WTC11 (cell line): ENCODE results near the gene PRLR. TPM values are rescaled to one million over a fixed set of nuclear protein-coding genes. Genes with fewer than 3 reads are reported as not detected.

Experiments
- ATAC-seq: fragments of 200-7000 bp; cut with Tn5 transposase; 2 replicates; pipeline ENCODE4 v1.10.0; 2021; ENCODE audit warnings: mild to moderate bottlenecking, moderate library complexity
- CTCF ChIA-PET: fragments of 300-600 bp; sonication (Branson Sonifier 250); formaldehyde crosslinking; loops from one replicate; lab custom pipeline; 2021; ENCODE audit warnings: antibody characterized with exemption; lab: Charles Lee
- POLR2A ChIA-PET: fragments of 350-600 bp; sonication (Branson Sonifier 250); formaldehyde crosslinking; loops from one replicate; lab custom pipeline; 2021; ENCODE audit warnings: antibody characterized with exemption; lab: Charles Lee
- DNase-seq: peaks from one replicate; pipeline ENCODE4 v3.0.0; 2021; ENCODE audit warnings: low spot score
- H3K27ac Mint-ChIP-seq: 2 replicates; pipeline ENCODE4 v1.8.0; 2021; ENCODE audit warnings: mixed read lengths
- H3K27me3 Mint-ChIP-seq: 2 replicates; pipeline ENCODE4 v1.8.0; 2021; ENCODE audit warnings: low read depth, mild to moderate bottlenecking, moderate library complexity, mixed read lengths
- H3K36me3 Mint-ChIP-seq: 2 replicates; pipeline ENCODE4 v1.8.0; 2021; ENCODE audit warnings: mixed read lengths
- H3K4me1 Mint-ChIP-seq: 2 replicates; pipeline ENCODE4 v1.8.0; 2022; ENCODE audit warnings: mixed read lengths
- H3K4me3 Mint-ChIP-seq: 2 replicates; pipeline ENCODE4 v1.8.0; 2021; ENCODE audit warnings: mild to moderate bottlenecking, moderate library complexity, mixed read lengths
- H3K9me3 Mint-ChIP-seq: 2 replicates; pipeline ENCODE4 v1.8.0; 2021; ENCODE audit warnings: mixed read lengths
- AFF4 ChIP-seq: sonication (generic); formaldehyde crosslinking; IDR thresholded peaks from 2 replicates; pipeline ENCODE4 v1.8.1; 2023; ENCODE audit warnings: mild to moderate bottlenecking, missing genetic modification reagents, borderline replicate concordance
- ATF1 ChIP-seq: sonication (generic); formaldehyde crosslinking; IDR thresholded peaks from 2 replicates; pipeline ENCODE4 v1.8.1; 2023; ENCODE audit warnings: mild to moderate bottlenecking, moderate library complexity, missing genetic modification reagents
- ATF3 ChIP-seq: sonication (generic); formaldehyde crosslinking; conservative IDR thresholded peaks from 2 replicates; pipeline ENCODE4 v1.8.1; 2022; ENCODE audit warnings: mild to moderate bottlenecking, missing genetic modification reagents
- CREB1 ChIP-seq: sonication (generic); formaldehyde crosslinking; IDR thresholded peaks from 2 replicates; pipeline ENCODE4 v1.8.0; 2023; ENCODE audit warnings: mild to moderate bottlenecking, missing genetic modification reagents
- CTCF ChIP-seq: fragments of 200-600 bp; IDR thresholded peaks from 2 replicates; pipeline ENCODE4 v1.8.0; 2022; ENCODE audit warnings: antibody characterized with exemption
- ERG ChIP-seq: fragments of 250-450 bp; sonication (Bioruptor Pico); IDR thresholded peaks from 2 replicates; pipeline ENCODE4 v1.8.0; 2021; ENCODE audit warnings: mild to moderate bottlenecking
- ESRRA ChIP-seq: sonication (generic); formaldehyde crosslinking; IDR thresholded peaks from 2 replicates; pipeline ENCODE4 v1.8.1; 2022; ENCODE audit warnings: mild to moderate bottlenecking, missing genetic modification reagents, borderline replicate concordance
- ETV6 ChIP-seq: sonication (generic); formaldehyde crosslinking; IDR thresholded peaks from 2 replicates; pipeline ENCODE4 v1.8.1; 2022; ENCODE audit warnings: mild to moderate bottlenecking, missing genetic modification reagents
- FOXK1 ChIP-seq: sonication (generic); formaldehyde crosslinking; IDR thresholded peaks from 2 replicates; pipeline ENCODE4 v1.8.0; 2022; ENCODE audit warnings: mild to moderate bottlenecking, moderate library complexity, missing genetic modification reagents
- FOXP1 ChIP-seq: sonication (generic); formaldehyde crosslinking; IDR thresholded peaks from 2 replicates; pipeline ENCODE4 v1.8.0; 2022; ENCODE audit warnings: missing genetic modification reagents, mild to moderate bottlenecking, moderate library complexity, borderline replicate concordance
- JAZF1 ChIP-seq: fragments of 250-450 bp; sonication (Bioruptor Pico); IDR thresholded peaks from 2 replicates; pipeline ENCODE4 v1.9.0; 2021; ENCODE audit warnings: moderate library complexity, mild to moderate bottlenecking, inconsistent platforms
- KAT7 ChIP-seq: sonication (generic); formaldehyde crosslinking; IDR thresholded peaks from 2 replicates; pipeline ENCODE4 v1.8.1; 2023; ENCODE audit warnings: missing genetic modification reagents, mild to moderate bottlenecking, borderline replicate concordance
- MAX ChIP-seq: sonication (generic); formaldehyde crosslinking; IDR thresholded peaks from 2 replicates; pipeline ENCODE4 v1.8.0; 2022; ENCODE audit warnings: mild to moderate bottlenecking, missing genetic modification reagents
- MXD4 ChIP-seq: fragments of 250-450 bp; sonication (Bioruptor Pico); IDR thresholded peaks from 2 replicates; pipeline ENCODE4 v1.8.0; 2021; ENCODE audit warnings: mild to moderate bottlenecking, moderate library complexity, borderline replicate concordance
- NFATC4 ChIP-seq: fragments of 250-450 bp; sonication (Bioruptor Pico); IDR thresholded peaks from 2 replicates; pipeline ENCODE4 v1.9.0; 2021; ENCODE audit warnings: mild to moderate bottlenecking
- RELA ChIP-seq: sonication (generic); formaldehyde crosslinking; IDR thresholded peaks from 2 replicates; pipeline ENCODE4 v1.8.1; 2022; ENCODE audit warnings: missing genetic modification reagents, mild to moderate bottlenecking, borderline replicate concordance
- SOX15 ChIP-seq: fragments of 250-450 bp; sonication (Bioruptor Pico); IDR thresholded peaks from 2 replicates; pipeline ENCODE4 v1.9.0; 2021; ENCODE audit warnings: mild to moderate bottlenecking
- USF2 ChIP-seq: sonication (generic); formaldehyde crosslinking; IDR thresholded peaks from 2 replicates; pipeline ENCODE4 v1.8.1; 2023; ENCODE audit warnings: mild to moderate bottlenecking, missing genetic modification reagents, moderate library complexity
- ZNF121 ChIP-seq: sonication (generic); formaldehyde crosslinking; IDR thresholded peaks from 2 replicates; pipeline ENCODE4 v1.8.0; 2023; ENCODE audit warnings: missing genetic modification reagents
- ZNF219 ChIP-seq: sonication (generic); formaldehyde crosslinking; IDR thresholded peaks from 2 replicates; pipeline ENCODE4 v1.8.0; 2023; ENCODE audit warnings: missing genetic modification reagents, mild to moderate bottlenecking, borderline replicate concordance
- ZNF281 ChIP-seq: sonication (generic); formaldehyde crosslinking; IDR thresholded peaks from 2 replicates; pipeline ENCODE4 v1.8.0; 2023; ENCODE audit warnings: mild to moderate bottlenecking, missing genetic modification reagents
- ZNF423 ChIP-seq: fragments of 250-450 bp; sonication (Bioruptor Pico); IDR thresholded peaks from 2 replicates; pipeline ENCODE4 v2.1.2; 2022; ENCODE audit warnings: mild to moderate bottlenecking, moderate library complexity
- ZNF671 ChIP-seq: fragments of 250-450 bp; sonication (Bioruptor Pico); IDR thresholded peaks from 2 replicates; pipeline ENCODE4 v1.8.0; 2021; ENCODE audit warnings: mild to moderate bottlenecking
- total RNA-seq: library from RNA; stranded (reverse); gene quantifications from 3 replicates; pipeline ENCODE4 v1.2.3, GENCODE V29; 2021

The PRLR gene
- total RNA-seq, 1 experiment from 2014 or later, result 3.2 TPM

- DNase-seq (no peak), ATAC-seq (peak; percentile 60)
- TF ChIP-seq ZNF219 (CRISPR knock-in tag), result no peak
- no peak for TF ChIP-seq ZNF281
- no peak for TF ChIP-seq ESRRA (CRISPR knock-in tag)
- TF ChIP-seq ATF3 (CRISPR knock-in tag), result no peak
- no peak for TF ChIP-seq ZNF671 (CRISPR knock-in tag)
- TF ChIP-seq RELA (CRISPR knock-in tag), result no peak
- no peak for TF ChIP-seq MXD4 (CRISPR knock-in tag)
- no peak for TF ChIP-seq MAX (CRISPR knock-in tag)
- TF ChIP-seq ETV6 (CRISPR knock-in tag), result no peak
- no peak for TF ChIP-seq USF2 (CRISPR knock-in tag)
- TF ChIP-seq ERG (CRISPR knock-in tag), result no peak
- no peak for TF ChIP-seq FOXK1 (CRISPR knock-in tag)
- TF ChIP-seq ZNF423 (CRISPR knock-in tag), result no peak
- no peak for TF ChIP-seq NFATC4 (CRISPR knock-in tag)
- TF ChIP-seq KAT7 (CRISPR knock-in tag), result no peak
- no peaks in the 10 kb centered on the region for H3K27me3 Mint-ChIP-seq
- no peak overlapping the region for H3K27ac Mint-ChIP-seq
- ChIA-PET CTCF (interaction anchor here (0.9 kb wide), 1 partner anchor 19 kb away, joined by 4 read pairs; no protein-coding TSS in a partner anchor), POLR2A (no interaction called here)
- H3K9me3 Mint-ChIP-seq, result peaks cover 27% of the 10 kb centered on the region
- peaks cover 13% of the 10 kb centered on the region for H3K36me3 Mint-ChIP-seq
- peaks cover 28% of the 10 kb centered on the region for H3K4me1 Mint-ChIP-seq
- H3K4me3 Mint-ChIP-seq, result no peak overlapping the region
These were observed 16.8 kb upstream of the PRLR start for GRCh38 chr5:35246900-35247647.

- Mint-ChIP-seq H3K9me3 (peaks cover 20% of the 10 kb centered on the region), H3K4me3 (no peak overlapping the region), H3K27ac (no peak overlapping the region), H3K27me3 (no peaks in the 10 kb centered on the region), H3K36me3 (0 out of 2 replicates have a peak, but pooled peaks cover 7% of the 10 kb centered on the region), H3K4me1 (peaks cover 28% of the 10 kb centered on the region)
- ChIA-PET POLR2A (no interaction called here), CTCF (no interaction called here)
- DNase-seq (no peak), ATAC-seq (peak; percentile 78)
- TF ChIP-seq ZNF671 (CRISPR knock-in tag) (no peak), FOXP1 (CRISPR knock-in tag) (no peak), ZNF121 (CRISPR knock-in tag) (no peak), SOX15 (CRISPR knock-in tag) (no peak), CREB1 (CRISPR knock-in tag) (no peak), CTCF (no peak), ATF1 (CRISPR knock-in tag) (no peak), AFF4 (CRISPR knock-in tag) (no peak), JAZF1 (CRISPR knock-in tag) (no peak)
These were observed 16.1 kb upstream of the PRLR start for GRCh38 chr5:35246411-35246810.
